Measurements from ENCODE around the gene OXT.

DNA sequence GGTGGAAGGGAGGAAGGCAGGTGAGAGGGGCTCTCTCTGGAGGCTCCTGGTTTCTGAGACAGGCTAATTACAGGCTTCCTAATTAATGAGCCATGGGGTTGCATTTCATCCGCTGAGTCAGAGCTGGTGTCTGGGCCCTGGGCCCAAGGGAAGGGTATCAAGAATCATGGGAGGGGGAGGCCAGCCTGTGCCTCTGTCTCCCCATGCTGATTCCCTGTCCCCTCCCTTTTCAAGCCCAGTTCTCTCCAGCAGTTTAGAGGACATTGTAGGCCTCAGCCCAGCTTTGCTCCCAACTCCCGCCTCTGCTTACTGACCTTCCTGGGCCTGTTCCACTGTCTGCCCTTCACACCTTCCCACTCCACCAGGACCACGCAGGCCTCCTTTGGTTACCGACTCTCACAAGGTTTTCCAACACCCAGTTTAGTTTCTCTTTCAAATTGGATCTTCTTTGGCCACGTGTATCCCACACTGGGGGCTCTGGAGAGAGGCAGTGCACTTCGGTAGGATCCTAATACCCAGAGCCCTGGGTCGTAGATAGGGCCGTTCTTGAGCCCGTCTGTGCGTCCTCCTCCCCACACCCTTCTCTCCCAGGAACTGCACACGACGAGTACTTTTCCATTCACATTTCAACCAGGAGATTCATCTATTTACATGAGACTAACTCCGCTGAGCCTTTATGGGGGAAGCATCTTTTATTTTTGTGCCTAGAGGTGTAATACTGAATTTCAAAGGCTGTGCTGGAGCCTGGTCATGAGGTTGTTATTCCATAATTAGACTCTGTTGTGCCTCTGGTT, 31.4 kb downstream of the OXT start:
- TF ChIP-seq, protein P1, sequence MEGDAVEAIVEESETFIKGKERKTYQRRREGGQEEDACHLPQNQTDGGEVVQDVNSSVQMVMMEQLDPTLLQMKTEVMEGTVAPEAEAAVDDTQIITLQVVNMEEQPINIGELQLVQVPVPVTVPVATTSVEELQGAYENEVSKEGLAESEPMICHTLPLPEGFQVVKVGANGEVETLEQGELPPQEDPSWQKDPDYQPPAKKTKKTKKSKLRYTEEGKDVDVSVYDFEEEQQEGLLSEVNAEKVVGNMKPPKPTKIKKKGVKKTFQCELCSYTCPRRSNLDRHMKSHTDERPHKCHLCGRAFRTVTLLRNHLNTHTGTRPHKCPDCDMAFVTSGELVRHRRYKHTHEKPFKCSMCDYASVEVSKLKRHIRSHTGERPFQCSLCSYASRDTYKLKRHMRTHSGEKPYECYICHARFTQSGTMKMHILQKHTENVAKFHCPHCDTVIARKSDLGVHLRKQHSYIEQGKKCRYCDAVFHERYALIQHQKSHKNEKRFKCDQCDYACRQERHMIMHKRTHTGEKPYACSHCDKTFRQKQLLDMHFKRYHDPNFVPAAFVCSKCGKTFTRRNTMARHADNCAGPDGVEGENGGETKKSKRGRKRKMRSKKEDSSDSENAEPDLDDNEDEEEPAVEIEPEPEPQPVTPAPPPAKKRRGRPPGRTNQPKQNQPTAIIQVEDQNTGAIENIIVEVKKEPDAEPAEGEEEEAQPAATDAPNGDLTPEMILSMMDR (IDR thresholded peaks at IDR 0.05): no peak
- TF ChIP-seq POLR2A (IDR thresholded peaks at IDR 0.05): no peak

Measured in lower leg skin (tissue), 3 donors.